Activated T-helper 9 cell treated with anti-CD3 and anti-CD28 coated beads, Interleukin-2, amount 50 U/mL, for 16 hours (primary cell): Measurements from ENCODE around the gene MAPKAPK3.

Experiments used
- DNase-seq: peaks from one replicate; pipeline ENCODE4 v3.0.0-alpha.2; 2020; ENCODE audit warnings: low read depth

The MAPKAPK3 gene

GRCh38 chr3:50689558-50689957 lies 72.6 kb downstream of the MAPKAPK3 start:
- no peak for DNase-seq

GRCh38 chr3:50695031-50695430 lies 78.1 kb downstream of the MAPKAPK3 start:
- DNase-seq, result no peak

GRCh38 chr3:50696276-50696675 lies 79.3 kb downstream of the MAPKAPK3 start:
- DNase-seq, result no peak

GRCh38 chr3:50698269-50698668 lies 81.3 kb downstream of the MAPKAPK3 start:
- no peak for DNase-seq
